Brain microvascular endothelial cell (primary cell): ENCODE results near the gene PARD3.
"Not testable (repeated sequence)": the region's sequence is repeated elsewhere in the genome, so short reads cannot be mapped to it uniquely, and the experiment has no call there.

Experiments used
- DNase-seq: peaks from one replicate; pipeline ENCODE4 v3.0.0-alpha.2; 2020
- H3K27ac ChIP-seq: fragments of 250-450 bp; sonication (Bioruptor Pico); 2 replicates; pipeline ENCODE4 v1.5.1; 2020; ENCODE audit warnings: mild to moderate bottlenecking, moderate library complexity
- H3K27me3 ChIP-seq: fragments of 250-450 bp; sonication (Bioruptor Pico); replicated peaks from 2 replicates; pipeline ENCODE4 v1.5.1; 2020; ENCODE audit warnings: mild to moderate bottlenecking
- H3K36me3 ChIP-seq: fragments of 250-450 bp; sonication (Bioruptor Pico); replicated peaks from 2 replicates; pipeline ENCODE4 v1.5.1; 2020; ENCODE audit warnings: mild to moderate bottlenecking
- H3K4me3 ChIP-seq: 2 replicates; pipeline ENCODE4 v1.5.1; 2011; ENCODE audit warnings: low read depth, mild to moderate bottlenecking, control low read depth, low read length, moderate library complexity
- CTCF ChIP-seq: IDR thresholded peaks from 2 replicates; pipeline ENCODE4 v1.5.1; 2011; ENCODE audit warnings: low read depth, mild to moderate bottlenecking, moderate library complexity, low read length, control low read depth, inconsistent platforms; ENCODE audit errors: missing control alignments
- in situ Hi-C: cut with HindIII; loops from 2 replicates; pipeline ENCODE4 v1.10.0; 2017; ENCODE audit warnings: low sequenced_read_pairs, low pct_ligation_motif_present

The PARD3 gene

DNA sequence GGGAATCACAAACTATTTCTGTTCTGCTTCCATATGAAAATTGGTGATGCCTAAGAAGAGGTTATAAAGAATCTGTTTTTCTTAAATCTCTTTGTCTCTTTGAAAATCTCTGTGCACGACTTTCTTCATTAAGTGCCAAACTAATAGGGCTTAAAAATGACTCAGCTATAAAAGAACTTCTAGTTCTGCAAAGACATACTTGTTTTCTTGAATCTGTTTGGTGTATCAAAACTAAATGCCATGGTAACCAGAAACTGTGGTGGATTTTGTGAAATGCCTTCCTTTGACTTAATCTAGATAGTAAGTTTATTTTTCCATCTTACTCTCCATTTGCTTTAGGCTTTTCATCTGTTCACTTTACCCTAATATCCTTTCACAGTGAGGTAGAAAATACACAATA is 417.8 kb downstream of the PARD3 start:
- no peaks in the 10 kb centered on the region for H3K27me3 ChIP-seq
- H3K27ac ChIP-seq: no peak overlapping the region
- no peaks in the 10 kb centered on the region for H3K36me3 ChIP-seq
- in situ Hi-C loops: no loop called here
- H3K4me3 ChIP-seq: no peak overlapping the region
- peak; percentile 39 for DNase-seq
- TF ChIP-seq CTCF: no peak

DNA sequence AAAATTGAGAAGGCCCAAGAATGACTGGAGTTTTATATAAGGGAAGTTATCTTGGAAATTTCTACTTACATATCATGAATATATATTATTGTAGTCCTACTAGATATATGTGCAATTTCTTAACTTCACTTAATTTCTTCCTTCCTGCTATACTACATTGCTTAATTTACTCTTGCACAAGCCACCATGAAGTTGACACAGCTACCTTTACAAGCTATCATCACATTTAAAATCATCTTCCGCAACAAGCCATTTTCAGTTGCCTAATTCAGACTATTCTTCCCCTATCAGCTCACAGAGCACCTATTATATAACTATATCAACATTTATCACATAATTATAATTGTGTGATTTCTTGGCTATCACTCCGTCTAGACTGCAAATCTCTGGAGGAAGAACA is 418.4 kb downstream of the PARD3 start:
- H3K27ac ChIP-seq: no peak overlapping the region
- no peak overlapping the region for H3K4me3 ChIP-seq
- TF ChIP-seq CTCF: no peak
- in situ Hi-C loops: no loop called here
- no peaks in the 10 kb centered on the region for H3K27me3 ChIP-seq
- no peaks in the 10 kb centered on the region for H3K36me3 ChIP-seq
- DNase-seq: no peak

- Histone ChIP-seq H3K27ac (no peak overlapping the region), H3K36me3 (no peaks in the 10 kb centered on the region), H3K4me3 (no peak overlapping the region), H3K27me3 (no peaks in the 10 kb centered on the region)
- in situ Hi-C loops: no loop called here
- no peak for TF ChIP-seq CTCF
- DNase-seq: no peak
These were observed 422.4 kb downstream of the PARD3 start for GRCh38 chr10:34392641-34393170.

- in situ Hi-C loops, H3K36me3 ChIP-seq, H3K4me3 ChIP-seq, H3K27ac ChIP-seq, H3K27me3 ChIP-seq: not testable (repeated sequence)
- peak; percentile 67 for TF ChIP-seq CTCF
- DNase-seq: peak; percentile 18
These were observed 423.9 kb downstream of the PARD3 start for GRCh38 chr10:34391168-34391567.

DNA sequence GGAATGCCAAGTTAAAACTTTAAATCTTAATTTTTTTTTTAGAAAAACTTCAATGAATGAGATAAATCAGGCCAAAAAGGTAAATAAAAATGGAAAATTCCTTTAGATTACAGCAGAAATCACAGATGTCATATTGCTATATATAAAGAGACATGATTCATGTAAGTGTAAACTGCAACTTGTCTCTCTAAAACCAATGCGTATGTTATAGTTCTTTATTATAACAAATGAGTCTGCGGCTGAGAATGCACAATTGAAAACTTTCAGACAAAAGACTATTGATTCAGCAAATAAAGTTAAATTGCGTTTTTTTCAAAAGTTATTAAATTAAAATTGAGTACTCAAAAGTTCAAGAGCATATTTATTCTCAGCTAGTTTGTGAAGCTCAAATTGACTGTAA is 425.3 kb downstream of the PARD3 start:
- Histone ChIP-seq H3K27me3 (no peaks in the 10 kb centered on the region), H3K4me3 (no peak overlapping the region), H3K36me3 (no peaks in the 10 kb centered on the region), H3K27ac (no peak overlapping the region)
- no peak for DNase-seq
- in situ Hi-C loops: no loop called here
- TF ChIP-seq CTCF: no peak

- Histone ChIP-seq H3K27ac (no peak overlapping the region), H3K27me3 (no peaks in the 10 kb centered on the region), H3K36me3 (peaks cover 3% of the 10 kb centered on the region), H3K4me3 (no peak overlapping the region)
- TF ChIP-seq CTCF: no peak
- in situ Hi-C loops: no loop called here
- no peak for DNase-seq
These were observed 428.2 kb downstream of the PARD3 start for GRCh38 chr10:34386921-34387320.
